Stimulated activated CD4-positive, alpha-beta T cell treated with anti-CD3 and anti-CD28 coated beads, Interleukin-15, amount 100 ng/mL, for 1 hour (primary cell): ENCODE measurements around the gene ENO1.

Source experiments
- DNase-seq, 2 donors: peaks; one replicate each; pipeline ENCODE4 v3.0.0-alpha.2; 2020; ENCODE audit warnings: low read depth in 1 of 2, low spot score in 1 of 2

ENO1 gene

GRCh38 chr1:8871965-8872399 is 6.5 kb downstream of the ENO1 start:
- DNase-seq, result no peak

- no peak for DNase-seq
Observed at GRCh38 chr1:8871539-8871935, 6.9 kb downstream of the ENO1 start.

- no peak for DNase-seq
Observed at GRCh38 chr1:8870616-8871538, 7.6 kb downstream of the ENO1 start.

GRCh38 chr1:8870103-8870502 is 8.4 kb downstream of the ENO1 start:
- no peak for DNase-seq

- DNase-seq, result no peak
Observed at GRCh38 chr1:8867878-8868567, 10.5 kb downstream of the ENO1 start.

GRCh38 chr1:8866792-8867415 is 11.6 kb downstream of the ENO1 start:
- DNase-seq, result no peak

GRCh38 chr1:8866173-8866791 is 12.2 kb downstream of the ENO1 start:
- no peak for DNase-seq

GRCh38 chr1:8864713-8865344 is 13.7 kb downstream of the ENO1 start:
- no peak for DNase-seq

GRCh38 chr1:8863794-8864233 is 14.7 kb downstream of the ENO1 start:
- no peak for DNase-seq

- no peak for DNase-seq
Observed at GRCh38 chr1:8863138-8863537, 15.3 kb downstream of the ENO1 start.

- no peak for DNase-seq
Observed at GRCh38 chr1:8862528-8862927, 16.0 kb downstream of the ENO1 start.

GRCh38 chr1:8860738-8861516 is 17.6 kb downstream of the ENO1 start:
- no peak for DNase-seq

GRCh38 chr1:8858888-8859706 is 19.4 kb downstream of the ENO1 start:
- no peak for DNase-seq

- no peak for DNase-seq
Observed at GRCh38 chr1:8858112-8858668, 20.3 kb downstream of the ENO1 start.

- no peak for DNase-seq
Observed at GRCh38 chr1:8856689-8857412, 21.6 kb downstream of the ENO1 start.

- no peak for DNase-seq
Observed at GRCh38 chr1:8854240-8854639, 24.2 kb downstream of the ENO1 start.

GRCh38 chr1:8851060-8851459 is 27.4 kb downstream of the ENO1 start:
- no peak for DNase-seq

GRCh38 chr1:8848663-8849386 is 29.7 kb downstream of the ENO1 start:
- DNase-seq, result peak; percentile 51 to 70
